SKM-1 (cell line): ENCODE measurements around the gene DENND1B.

Experiments
- DNase-seq: peaks from one replicate; lab custom pipeline; 2025; ENCODE audit not compliant: unreplicated experiment; lab: John Stamatoyannopoulos, UW

DENND1B gene

GRCh38 chr1:197775282-197776262 is at the start of gene DENND1B:
Gene DENND1B (minus strand): TSS chr1:197775480. CDS start chr1:197775155, 325 bp downstream.
- DNase-seq = peak; percentile 76

- DNase-seq = no peak
Observed at GRCh38 chr1:197814306-197814705, 39.0 kb upstream of the DENND1B start.

GRCh38 chr1:197813741-197814140 is 38.5 kb upstream of the DENND1B start:
- DNase-seq = no peak

GRCh38 chr1:197811769-197812168 is 36.5 kb upstream of the DENND1B start:
- no peak for DNase-seq

- DNase-seq = no peak
Observed at GRCh38 chr1:197810812-197811211, 35.5 kb upstream of the DENND1B start.

- DNase-seq = no peak
Observed at GRCh38 chr1:197808880-197809279, 33.6 kb upstream of the DENND1B start.

GRCh38 chr1:197807739-197808453 is 32.6 kb upstream of the DENND1B start:
- no peak for DNase-seq

- no peak for DNase-seq
Observed at GRCh38 chr1:197807216-197807615, 31.9 kb upstream of the DENND1B start.

GRCh38 chr1:197806718-197807117 is 31.4 kb upstream of the DENND1B start:
- no peak for DNase-seq

- DNase-seq = no peak
Observed at GRCh38 chr1:197801684-197802083, 26.4 kb upstream of the DENND1B start.

GRCh38 chr1:197801111-197801482 is 25.8 kb upstream of the DENND1B start:
- DNase-seq = no peak

- DNase-seq = no peak
Observed at GRCh38 chr1:197800379-197801110, 25.3 kb upstream of the DENND1B start.

GRCh38 chr1:197799271-197799670 is 24.0 kb upstream of the DENND1B start:
- DNase-seq = no peak

- no peak for DNase-seq
Observed at GRCh38 chr1:197798492-197798891, 23.2 kb upstream of the DENND1B start.

- no peak for DNase-seq
Observed at GRCh38 chr1:197797010-197797409, 21.7 kb upstream of the DENND1B start.

GRCh38 chr1:197788741-197789739 is 13.8 kb upstream of the DENND1B start:
- DNase-seq = no peak

GRCh38 chr1:197787623-197788536 is 12.6 kb upstream of the DENND1B start:
- no peak for DNase-seq

- DNase-seq = no peak
Observed at GRCh38 chr1:197787056-197787455, 11.8 kb upstream of the DENND1B start.

- DNase-seq = no peak
Observed at GRCh38 chr1:197786280-197786679, 11.0 kb upstream of the DENND1B start.
